HCT116 (cell line): Measurements from ENCODE around the gene CHRNB1. TPM values are rescaled to one million over a fixed set of nuclear protein-coding genes. Genes with fewer than 3 reads are reported as not detected.

Source experiments
- ATAC-seq: fragments of 200-7000 bp; cut with Tn5 transposase; 2 replicates; pipeline ENCODE4 v1.9.1; 2020; ENCODE audit warnings: mild to moderate bottlenecking, moderate library complexity
- BruUV-seq: library from RNA; stranded (reverse); fragments of 400-500 nt; replicated peaks from 2 replicates; lab custom pipeline; 2021; lab: Mats Ljungman, UMichigan
- CTCF ChIA-PET: fragments of 300-600 bp; sonication (Branson Sonifier 250); formaldehyde crosslinking; loops from one replicate; lab custom pipeline; 2021; ENCODE audit warnings: antibody characterized with exemption; lab: Charles Lee
- POLR2A ChIA-PET: fragments of 300-600, 350-600 bp; sonication (Branson Sonifier 250); formaldehyde crosslinking; loops from one replicate; lab custom pipeline; 2021; ENCODE audit warnings: antibody characterized with exemption; lab: Charles Lee
- RAD21 ChIA-PET, 2 experiments: fragments of 300-600 bp; sonication (Branson Sonifier 250); formaldehyde crosslinking; loops; one replicate each; lab custom pipeline; 2023; ENCODE audit warnings: low total read pairs in 2 of 2; ENCODE audit not compliant: uncharacterized antibody in 2 of 2, unreplicated experiment in 2 of 2, low non-redundant PET in 1 of 2; lab: Charles Lee
- DNase-seq: peaks from one replicate; pipeline ENCODE4 v3.0.0-alpha.2; 2010; ENCODE audit warnings: low read depth, low spot score
- H2AFZ ChIP-seq: fragments of 200-600 bp; shearing (Covaris generic), sonication (generic); 2 replicates; pipeline ENCODE4 v1.6.1; 2017; ENCODE audit warnings: low read depth, mixed run types, mixed read lengths, antibody characterized with exemption, low read length; ENCODE audit not compliant: poor library complexity, severe bottlenecking
- H3K27ac ChIP-seq: 2 replicates; pipeline ENCODE4 v1.5.1; 2012; ENCODE audit warnings: low read depth, low read length
- H3K27me3 ChIP-seq: fragments of 200-600 bp; sonication (generic); 2 replicates; pipeline ENCODE4 v1.6.1; 2016; ENCODE audit warnings: mixed run types, low read length, mixed read lengths; ENCODE audit not compliant: insufficient read depth
- H3K36me3 ChIP-seq, 2 experiments: fragments of 200-500 bp in 1 of 2; fragments of 200-600 bp in 1 of 2; sonication (Bioruptor generic) in 1 of 2; sonication (generic) in 1 of 2; 2 replicates each; pipeline versions ENCODE4 v1.5.1 to v1.6.1; 2014 to 2016; ENCODE audit warnings: low read length in 2 of 2, inconsistent platforms in 1 of 2, mixed read lengths in 1 of 2, mixed run types in 1 of 2; ENCODE audit not compliant: insufficient read depth in 2 of 2, control insufficient read depth in 1 of 2
- H3K4me1 ChIP-seq, 2 experiments: fragments of 200-600 bp in 1 of 2; sonication (generic) in 1 of 2; 2 replicates each; pipeline versions ENCODE4 v1.5.1 to v1.6.1; 2012 to 2017; ENCODE audit warnings: low read length in 2 of 2, inconsistent platforms in 1 of 2, mild to moderate bottlenecking in 1 of 2, mixed read lengths in 1 of 2, mixed run types in 1 of 2, moderate library complexity in 1 of 2; ENCODE audit not compliant: insufficient read depth in 2 of 2, control insufficient read depth in 1 of 2
- H3K4me2 ChIP-seq: fragments of 200-600 bp; sonication (generic); 2 replicates; pipeline ENCODE4 v1.6.1; 2017; ENCODE audit warnings: mixed run types, low read length, mixed read lengths
- H3K4me3 ChIP-seq, 2 experiments: fragments of 200-600 bp in 1 of 2; sonication (generic) in 1 of 2; replicated peaks in 1 of 2; 2 replicates each; pipeline ENCODE4 v1.5.1; 2011 to 2016; ENCODE audit warnings: low read length in 2 of 2, control low read depth in 1 of 2, low read depth in 1 of 2, mild to moderate bottlenecking in 1 of 2, mixed read lengths in 1 of 2, mixed run types in 1 of 2
- H3K79me2 ChIP-seq: fragments of 200-600 bp; sonication (generic); 2 replicates; pipeline ENCODE4 v1.6.1; 2017; ENCODE audit warnings: mild to moderate bottlenecking, mixed run types, low read length, moderate library complexity, mixed read lengths; ENCODE audit not compliant: insufficient read depth
- H3K9ac ChIP-seq: fragments of 200-600 bp; sonication (generic); 2 replicates; pipeline ENCODE4 v1.6.1; 2016; ENCODE audit warnings: low read length, mixed read lengths
- H3K9me2 ChIP-seq: fragments of 200-600 bp; sonication (generic), shearing (Covaris generic); 2 replicates; pipeline ENCODE4 v1.6.1; 2017; ENCODE audit warnings: mixed run types, mild to moderate bottlenecking, moderate library complexity; ENCODE audit not compliant: insufficient read depth
- H3K9me3 ChIP-seq, 2 experiments: fragments of 200-500 bp in 1 of 2; fragments of 200-600 bp in 1 of 2; sonication (Bioruptor generic) in 1 of 2; sonication (generic) in 1 of 2; 2 replicates each; pipeline ENCODE4 v1.6.1; 2014 to 2017; ENCODE audit warnings: low read length in 2 of 2, mixed read lengths in 2 of 2, inconsistent platforms in 1 of 2, low read depth in 1 of 2, mild to moderate bottlenecking in 1 of 2, mixed run types in 1 of 2, moderate library complexity in 1 of 2; ENCODE audit not compliant: control insufficient read depth in 1 of 2, insufficient read depth in 1 of 2
- H4K20me1 ChIP-seq: fragments of 200-600 bp; sonication (generic), shearing (Covaris generic); 2 replicates; pipeline ENCODE4 v1.6.1; 2017; ENCODE audit warnings: mixed run types, mild to moderate bottlenecking, moderate library complexity; ENCODE audit not compliant: insufficient read depth
- CEBPB ChIP-seq: IDR thresholded peaks from 2 replicates; pipeline ENCODE4 v1.6.1; 2012; ENCODE audit warnings: low read depth
- EGR1 ChIP-seq: IDR thresholded peaks from 2 replicates; pipeline ENCODE4 v1.6.1; 2012; ENCODE audit warnings: low read depth
- ELF1 ChIP-seq: IDR thresholded peaks from 2 replicates; pipeline ENCODE4 v1.6.1; 2012; ENCODE audit warnings: low read depth, borderline replicate concordance
- EZH2 ChIP-seq: fragments of 200-600 bp; sonication (generic); IDR thresholded peaks from 2 replicates; pipeline ENCODE4 v1.6.1; 2017; ENCODE audit warnings: antibody characterized with exemption, mixed run types
- EZH2phosphoT487 ChIP-seq: fragments of 200-600 bp; IDR thresholded peaks from 2 replicates; pipeline ENCODE4 v1.6.1; 2018; ENCODE audit warnings: antibody characterized with exemption, borderline replicate concordance
- FOSL1 ChIP-seq: IDR thresholded peaks from 2 replicates; pipeline ENCODE4 v1.6.1; 2012; ENCODE audit warnings: low read depth
- JUND ChIP-seq: IDR thresholded peaks from 2 replicates; pipeline ENCODE4 v1.6.1; 2012
- MAX ChIP-seq: IDR thresholded peaks from 2 replicates; pipeline ENCODE4 v1.6.1; 2012
- POLR2A ChIP-seq: IDR thresholded peaks from 2 replicates; pipeline ENCODE4 v1.7.0; 2011; ENCODE audit warnings: borderline replicate concordance; ENCODE audit not compliant: insufficient read depth, insufficient read length; ENCODE audit errors: extremely low read depth
- POLR2AphosphoS5 ChIP-seq: IDR thresholded peaks from 2 replicates; pipeline ENCODE4 v1.6.1; 2011; ENCODE audit warnings: mild to moderate bottlenecking, low read depth, low read length, moderate library complexity
- RAD21 ChIP-seq: IDR thresholded peaks from 2 replicates; pipeline ENCODE4 v1.6.1; 2012; ENCODE audit warnings: low read depth, mild to moderate bottlenecking
- SP1 ChIP-seq: IDR thresholded peaks from 2 replicates; pipeline ENCODE4 v1.6.1; 2012; ENCODE audit warnings: low read depth
- SRF ChIP-seq: IDR thresholded peaks from 2 replicates; pipeline ENCODE4 v1.6.1; 2012; ENCODE audit warnings: low read depth
- YY1 ChIP-seq: IDR thresholded peaks from 2 replicates; pipeline ENCODE4 v1.6.1; 2011; ENCODE audit warnings: low read length, low read depth, moderate library complexity, mild to moderate bottlenecking; ENCODE audit not compliant: insufficient replicate concordance; ENCODE audit errors: extremely low read depth
- ZNF274 ChIP-seq: fragments of 200-500 bp; sonication (Bioruptor generic); IDR thresholded peaks from 2 replicates; pipeline ENCODE4 v1.6.1; 2014; ENCODE audit warnings: mild to moderate bottlenecking, low read depth, low read length, inconsistent platforms
- intact Hi-C: fragments of 100-400 bp; cut with micrococcal nuclease; formaldehyde crosslinking; loops from 2 replicates; pipeline ENCODE4 v1.10.0; 2022
- total RNA-seq: library from RNA; stranded (reverse); gene quantifications from one replicate; pipeline ENCODE4 v1.2.1, GENCODE V29; 2021; ENCODE audit not compliant: unreplicated experiment
- TF ChIP-seq, protein P1 (sequence below): IDR thresholded peaks from 2 replicates; pipeline ENCODE4 v1.6.1; 2012

The CHRNB1 gene
- total RNA-seq, 1 experiment from 2014 or later: 10.4 TPM

GRCh38 chr17:7438656-7439460, 6.0 kb upstream of the CHRNB1 start:
- no peak overlapping the region for H3K9ac ChIP-seq
- no peak overlapping the region for H3K27ac ChIP-seq
- BruUV-seq: no TSS peak
- H3K9me2 ChIP-seq: no peaks in the 10 kb centered on the region
- no peak for DNase-seq
- H3K9me3 ChIP-seq: no peaks in the 10 kb centered on the region
- no peak overlapping the region for H2AFZ ChIP-seq
- POLR2A ChIA-PET: no interaction called here
- no peaks in the 10 kb centered on the region for H3K36me3 ChIP-seq
- ATAC-seq: no peak
- no peaks in the 10 kb centered on the region for H3K79me2 ChIP-seq
- intact Hi-C loops: loop anchor here (10.0 kb wide), 1 partner anchor 174 kb away; the partner anchor contains the start of gene CLDN7
- H3K4me2 ChIP-seq: no peak overlapping the region
- H4K20me1 ChIP-seq: no peaks in the 10 kb centered on the region
- no peak overlapping the region for H3K4me3 ChIP-seq
- RAD21 ChIA-PET: no interaction called here
- CTCF ChIA-PET: no interaction called here
- H3K27me3 ChIP-seq: no peaks in the 10 kb centered on the region
- H3K4me1 ChIP-seq: peaks cover 13 to 36% of the 10 kb centered on the region in 2 experiments
- no peak for TF ChIP-seq EZH2phosphoT487
- TF ChIP-seq FOSL1: no peak
- no peak for TF ChIP-seq POLR2A
- TF ChIP-seq MAX: no peak
- no peak for TF ChIP-seq EZH2
- TF ChIP-seq EGR1: no peak

DNA sequence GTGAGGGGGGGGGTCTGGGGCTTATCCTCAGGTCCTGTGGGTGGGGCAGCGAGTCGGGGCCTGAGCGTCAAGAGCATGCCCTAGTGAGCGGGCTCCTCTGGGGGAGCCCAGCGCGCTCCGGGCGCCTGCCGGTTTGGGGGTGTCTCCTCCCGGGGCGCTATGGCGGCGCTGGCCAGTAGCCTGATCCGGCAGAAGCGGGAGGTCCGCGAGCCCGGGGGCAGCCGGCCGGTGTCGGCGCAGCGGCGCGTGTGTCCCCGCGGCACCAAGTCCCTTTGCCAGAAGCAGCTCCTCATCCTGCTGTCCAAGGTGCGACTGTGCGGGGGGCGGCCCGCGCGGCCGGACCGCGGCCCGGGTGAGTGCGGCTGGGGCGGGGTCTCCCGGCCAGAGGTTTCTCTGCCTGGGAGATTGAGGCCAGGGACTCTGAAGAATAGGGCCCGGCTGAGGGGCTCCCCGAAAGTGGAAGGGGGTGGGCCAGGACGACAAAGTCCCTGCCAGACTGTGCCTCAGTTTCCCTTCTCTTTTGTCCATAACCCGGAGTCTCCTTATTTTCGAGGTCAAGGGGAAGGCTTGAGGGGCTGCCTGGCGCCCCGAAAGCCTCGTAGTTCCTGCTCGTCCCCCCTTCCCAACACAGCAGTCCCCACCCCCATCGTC, 5.3 kb upstream of the CHRNB1 start, which contains the start of gene FGF11:
FGF11 (plus strand) TSS at position 51 of the 651 bp plus-strand sequence; CDS start at position 160, 109 bp downstream.
- Histone ChIP-seq H3K4me3 (no peak within 1 kb of the TSS), H3K27ac (no peak within 1 kb of the TSS), H3K4me2 (no peak within 1 kb of the TSS), H3K9ac (no peak within 1 kb of the TSS), H3K36me3 (no peaks in the 10 kb centered on the region), H3K9me2 (no peaks in the 10 kb centered on the region), H3K27me3 (no peaks in the 10 kb centered on the region), H2AFZ (no peak within 1 kb of the TSS), H3K79me2 (no peaks in the 10 kb centered on the region), H3K4me1 (peaks cover 20 to 41% of the 10 kb centered on the region in 2 experiments), H3K9me3 (no peaks in the 10 kb centered on the region), H4K20me1 (no peaks in the 10 kb centered on the region)
- CTCF ChIA-PET: interaction anchor here (0.5 kb wide), 1 partner anchor 158 kb away, joined by 4 read pairs; the partner anchor contains the start of gene SLC2A4
- POLR2A ChIA-PET: no interaction called here
- DNase-seq: no peak
- RAD21 ChIA-PET: no interaction called here
- intact Hi-C loops: loop anchor here (10.0 kb wide), 1 partner anchor 175 kb away; the partner anchor contains the start of gene CLDN7
- BruUV-seq: no TSS peak
- ATAC-seq: no peak
- TF ChIP-seq ZNF274 (no peak), JUND (no peak), RAD21 (no peak), EGR1 (no peak), POLR2AphosphoS5 (no peak), SP1 (no peak), EZH2 (no peak), CEBPB (no peak), ELF1 (no peak), MAX (no peak), SRF (no peak), YY1 (no peak)
- TF ChIP-seq, protein P1, sequence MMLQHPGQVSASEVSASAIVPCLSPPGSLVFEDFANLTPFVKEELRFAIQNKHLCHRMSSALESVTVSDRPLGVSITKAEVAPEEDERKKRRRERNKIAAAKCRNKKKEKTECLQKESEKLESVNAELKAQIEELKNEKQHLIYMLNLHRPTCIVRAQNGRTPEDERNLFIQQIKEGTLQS: no peak
